ENCODE results near the gene CTXND1.

The CTXND1 gene

DNA sequence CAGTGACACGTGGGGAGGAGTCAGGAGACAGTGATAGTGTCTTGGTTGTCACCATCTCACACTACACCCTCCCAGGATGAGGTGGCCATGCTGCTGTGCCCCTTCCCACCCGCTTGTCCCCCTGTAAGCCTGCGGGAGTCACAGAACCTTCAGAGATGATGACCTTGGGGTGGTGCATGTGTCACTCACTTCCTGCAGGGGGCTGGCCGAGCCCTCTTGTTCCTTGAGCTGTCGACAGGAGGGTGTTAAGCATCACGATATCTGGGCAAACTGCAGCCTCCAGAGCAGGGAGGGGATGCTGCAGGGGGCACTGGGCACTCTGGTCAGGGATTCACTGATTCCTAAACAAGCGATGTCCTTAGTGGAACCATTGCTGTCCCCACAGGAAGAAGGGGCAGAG is 71.5 kb downstream of the CTXND1 start:
- DNase-seq = no peak

DNA sequence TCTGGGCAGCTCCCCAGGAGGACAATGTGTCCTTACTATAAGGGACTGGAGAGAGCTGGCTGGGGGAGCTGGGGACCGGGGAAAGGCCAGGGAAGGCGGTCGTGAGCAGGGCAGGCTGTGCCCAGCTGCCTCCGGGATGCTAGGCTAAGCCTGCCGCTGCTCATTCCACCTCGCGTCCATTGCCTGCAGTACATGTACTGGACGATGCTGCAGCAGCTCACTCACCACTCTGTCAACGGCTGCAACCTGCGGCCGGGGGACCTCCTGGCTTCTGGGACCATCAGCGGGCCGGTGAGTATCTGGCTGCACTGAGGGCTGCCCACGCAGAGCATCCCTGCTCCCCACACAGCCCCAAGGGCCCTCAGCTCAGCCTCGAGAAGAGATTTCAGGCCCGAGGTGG is 72.1 kb downstream of the CTXND1 start:
- no peak for DNase-seq

DNA sequence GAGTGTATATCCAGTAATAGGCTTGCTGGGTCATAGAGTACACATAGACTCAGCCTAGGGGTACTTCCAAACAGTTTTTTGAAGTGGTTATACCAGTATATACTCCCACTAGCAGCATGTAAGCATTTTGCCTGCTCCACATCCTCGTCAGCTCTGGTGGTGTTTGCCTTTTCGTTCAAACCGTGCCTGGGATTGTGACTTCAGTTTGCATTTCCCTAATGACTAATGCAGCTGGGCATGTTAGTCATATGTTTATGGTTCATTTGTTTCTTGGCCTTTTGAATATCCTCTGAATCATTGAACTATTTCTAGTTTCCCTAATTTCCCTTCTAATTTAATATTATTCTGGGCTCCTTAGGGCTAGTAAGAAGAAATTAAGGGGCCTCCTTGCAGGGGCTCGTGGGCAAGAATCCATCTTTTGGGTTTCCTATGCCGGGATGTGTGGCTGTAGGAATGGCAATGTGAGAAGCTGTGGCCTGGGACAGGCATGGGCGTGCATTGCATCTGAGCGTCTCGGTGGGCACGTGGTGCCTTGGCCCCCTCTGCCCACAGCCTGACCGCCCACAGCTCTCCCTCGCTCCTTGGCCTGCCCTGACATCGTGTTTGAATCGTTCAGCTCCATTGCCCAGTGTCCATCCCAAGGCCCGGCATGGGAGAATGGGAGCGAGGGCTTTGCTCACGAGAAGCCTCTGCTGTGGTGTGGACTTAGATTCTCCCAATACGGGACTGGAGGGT is 72.8 kb downstream of the CTXND1 start:
- DNase-seq = no peak

DNA sequence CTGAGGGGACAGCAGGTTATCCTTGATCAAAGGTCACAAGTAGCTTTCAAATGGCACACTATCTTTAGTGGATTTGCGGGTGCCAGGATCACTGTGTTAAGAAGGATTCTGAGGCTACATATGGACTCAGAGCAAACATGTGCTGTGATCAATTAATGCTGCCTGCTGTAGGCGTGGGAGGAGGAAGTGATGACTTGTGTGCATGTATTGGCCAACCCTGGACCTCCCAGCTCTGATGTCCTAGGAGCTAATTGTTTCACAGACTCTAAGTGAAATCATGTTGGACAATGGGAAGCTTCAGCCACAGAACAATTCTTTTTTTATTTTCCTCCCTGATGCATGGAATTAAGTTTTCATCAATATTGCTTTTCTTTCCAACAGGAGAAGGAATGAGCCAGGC is 74.9 kb downstream of the CTXND1 start:
- DNase-seq = no peak

DNA sequence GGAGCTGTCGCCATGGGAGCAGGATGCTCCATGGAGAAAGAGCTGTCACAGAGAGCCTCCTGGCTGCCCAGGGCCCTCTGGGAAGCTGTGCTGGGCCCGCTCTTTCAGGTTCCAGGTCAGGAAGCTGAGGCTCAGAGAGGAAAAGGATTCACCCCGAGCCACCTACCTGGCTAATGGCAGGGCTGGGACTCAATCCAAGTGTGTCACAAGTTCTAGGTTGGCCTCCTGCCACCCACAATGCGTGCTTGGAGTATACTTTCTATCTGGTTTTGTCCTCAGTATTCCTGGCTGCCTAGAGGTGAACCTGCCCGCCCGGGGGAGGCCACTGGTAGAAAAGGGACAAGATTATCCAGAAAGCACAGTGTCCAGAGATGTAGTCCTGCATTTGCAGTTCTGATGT is 75.6 kb downstream of the CTXND1 start:
- no peak for DNase-seq

DNA sequence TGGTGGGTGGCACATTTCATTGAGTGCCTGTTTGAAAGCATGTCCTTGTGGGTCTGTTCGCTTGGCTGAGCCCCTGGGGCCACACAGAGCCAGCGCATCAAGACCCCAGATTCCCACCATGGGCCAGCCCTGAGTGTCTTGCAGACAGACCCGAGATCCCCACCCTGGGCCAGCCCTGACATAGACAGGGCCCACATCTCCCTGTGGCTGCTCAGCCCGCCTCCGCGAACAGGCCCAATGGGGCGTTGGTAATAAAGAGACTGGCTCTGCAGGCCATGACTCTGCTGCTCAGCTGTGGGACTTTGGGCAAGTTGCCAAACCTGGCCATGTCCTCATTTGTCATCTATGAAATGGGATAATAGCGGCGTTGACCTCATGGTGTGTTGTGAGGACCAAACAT is 76.6 kb downstream of the CTXND1 start:
- no peak for DNase-seq

DNA sequence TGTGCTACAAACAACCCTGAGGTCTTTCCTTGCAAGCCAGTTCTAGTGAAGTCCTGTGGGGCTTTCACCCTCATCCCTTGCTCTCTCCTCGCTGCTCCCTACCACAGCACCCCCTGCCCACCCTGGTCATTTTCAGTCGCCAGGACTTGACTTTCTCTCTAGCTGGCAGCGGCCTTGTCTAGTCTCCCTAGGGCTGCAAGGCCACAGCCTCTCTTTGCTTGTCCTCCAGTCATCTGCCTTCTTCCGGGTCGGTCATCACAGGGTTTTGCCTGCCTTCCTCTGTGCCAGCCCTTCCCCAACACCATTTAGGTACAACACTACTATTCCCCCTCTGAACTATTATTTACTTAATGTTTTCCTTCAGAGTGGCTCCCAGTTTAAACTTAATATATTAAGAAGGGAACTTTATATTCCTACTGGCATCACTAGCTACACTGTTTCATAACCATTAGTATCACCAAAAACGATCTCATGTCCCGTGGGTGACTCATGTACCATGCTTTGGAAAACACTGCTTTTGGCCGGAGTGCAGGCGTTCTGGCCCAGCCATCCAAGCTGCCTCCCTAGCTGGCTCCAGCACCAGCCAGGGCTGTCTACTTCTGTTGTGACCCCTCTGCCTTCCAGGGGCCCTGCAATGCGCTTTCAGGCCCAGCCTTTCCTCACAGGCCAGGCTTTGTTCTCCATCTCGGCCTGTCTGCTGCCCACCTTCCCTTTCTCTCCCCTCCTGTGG is 77.8 kb downstream of the CTXND1 start:
- DNase-seq = no peak

DNA sequence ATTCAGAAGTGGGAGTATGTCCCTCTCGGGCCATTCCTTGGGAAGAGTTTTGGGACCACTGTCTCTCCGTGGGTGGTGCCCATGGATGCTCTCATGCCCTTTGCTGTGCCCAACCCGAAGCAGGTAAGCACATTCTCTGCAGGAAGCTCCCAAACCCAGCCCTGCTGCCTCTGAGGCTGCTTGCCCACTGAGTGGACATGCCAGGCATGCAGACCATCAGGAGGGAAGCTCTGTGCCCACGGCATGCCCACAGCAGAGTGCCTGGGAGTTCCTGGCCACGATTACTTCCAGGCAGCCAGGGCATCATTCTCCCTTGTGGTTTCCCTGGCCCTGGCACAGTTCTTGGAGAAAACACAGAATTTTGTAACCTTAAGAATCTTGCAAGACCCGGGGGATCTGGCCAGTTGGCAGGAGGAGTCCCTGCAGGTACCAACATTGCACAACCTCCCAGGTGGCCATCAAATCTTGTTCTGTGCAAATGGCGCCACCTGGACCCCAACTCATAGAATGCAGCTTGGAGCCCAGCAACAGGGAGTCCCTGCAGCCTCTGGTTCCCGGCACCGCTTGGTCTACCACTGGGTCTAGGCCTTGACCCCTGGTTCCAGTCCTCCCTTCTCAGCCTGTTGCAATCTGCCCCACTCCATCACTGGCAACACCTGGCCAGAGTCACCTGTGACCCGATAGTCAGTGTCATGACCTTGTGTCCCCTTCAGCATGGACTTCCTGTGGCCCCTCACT is 78.8 kb downstream of the CTXND1 start:
- no peak for DNase-seq

DNA sequence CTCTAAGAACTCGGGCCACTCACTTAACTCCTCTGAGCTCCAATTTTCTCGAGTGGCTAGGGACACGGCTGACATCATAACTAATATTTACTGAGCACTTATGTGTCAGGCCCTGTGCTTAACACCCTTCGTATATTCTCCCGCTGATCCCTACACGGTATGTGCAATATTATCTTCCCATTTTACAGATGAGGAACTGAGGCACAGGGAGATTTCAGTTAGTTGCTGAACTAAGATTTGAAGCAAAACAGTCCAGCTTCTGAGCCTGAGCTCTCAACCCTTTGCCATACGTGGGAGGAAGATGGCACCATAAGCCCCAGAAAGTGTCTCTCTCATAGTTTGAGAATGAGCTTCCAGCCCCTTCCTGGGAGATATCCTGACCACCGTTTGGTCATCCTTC is 79.6 kb downstream of the CTXND1 start:
- no peak for DNase-seq

DNA sequence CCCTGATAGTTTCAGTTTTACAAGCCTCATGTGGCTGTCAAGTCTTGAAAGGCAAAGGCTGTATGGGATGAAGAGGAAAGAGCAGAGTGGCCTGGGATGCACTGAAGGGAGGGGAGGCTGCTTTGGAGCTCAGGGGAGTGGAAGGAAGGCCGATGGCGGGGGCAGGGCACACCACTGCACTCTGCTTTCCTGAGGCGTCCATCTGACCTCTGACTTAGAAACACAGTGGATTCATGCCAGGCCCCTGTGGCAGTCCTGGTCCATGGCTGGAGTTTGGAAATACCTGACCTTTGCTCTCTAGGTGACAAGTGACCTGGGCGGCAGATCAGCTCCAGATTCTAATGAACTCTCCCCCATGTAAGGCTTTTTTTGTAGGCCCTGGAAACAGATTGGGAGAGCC is 80.2 kb downstream of the CTXND1 start:
- DNase-seq = no peak

DNA sequence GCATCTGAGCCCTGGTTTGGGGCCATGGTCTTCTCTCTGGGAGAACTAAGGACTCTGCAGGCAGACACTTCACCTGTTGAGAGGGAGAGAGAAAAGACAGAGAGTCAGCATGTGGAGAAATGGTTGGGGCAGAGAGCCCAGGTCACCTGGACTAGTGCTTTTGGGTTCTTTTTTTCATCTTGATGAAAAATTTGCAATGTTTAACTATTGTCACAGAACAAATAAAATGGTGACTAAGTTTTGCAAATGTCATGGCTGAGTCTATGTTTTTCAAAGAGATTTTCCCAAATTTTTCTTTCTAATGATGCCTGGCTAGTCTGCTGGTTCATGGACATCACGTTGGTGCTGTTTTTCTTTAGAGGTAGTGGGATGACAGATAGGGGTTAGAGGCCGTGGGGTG is 81.4 kb downstream of the CTXND1 start:
- no peak for DNase-seq

DNA sequence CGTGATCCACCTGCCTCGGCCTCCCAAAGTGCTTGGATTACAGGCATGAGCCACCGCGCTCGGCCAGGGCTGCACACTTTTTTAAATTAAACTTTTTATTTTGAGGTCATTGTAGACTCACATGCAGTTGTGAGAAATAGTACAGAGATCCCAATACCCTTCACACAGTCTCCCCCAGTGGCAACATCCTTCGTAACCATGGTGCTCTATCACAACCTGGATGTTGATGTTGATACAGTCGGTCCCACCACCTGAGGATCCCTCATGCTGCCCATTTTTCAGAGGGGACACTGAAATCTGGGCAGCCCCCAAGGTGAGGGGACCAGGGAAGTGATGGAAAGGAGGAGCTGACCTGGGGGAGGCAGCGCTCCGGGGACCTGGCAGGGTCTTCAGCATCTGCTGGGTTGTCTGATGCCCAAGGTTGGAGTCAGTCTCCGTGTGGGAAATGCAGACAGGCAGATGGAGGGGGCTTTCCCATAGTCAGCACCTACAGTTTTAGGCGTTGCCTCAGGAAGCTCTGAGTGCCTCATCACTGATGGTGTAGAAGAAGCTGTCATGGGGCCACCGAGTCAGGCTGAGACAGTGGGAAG is 82.2 kb downstream of the CTXND1 start:
- no peak for DNase-seq

DNA sequence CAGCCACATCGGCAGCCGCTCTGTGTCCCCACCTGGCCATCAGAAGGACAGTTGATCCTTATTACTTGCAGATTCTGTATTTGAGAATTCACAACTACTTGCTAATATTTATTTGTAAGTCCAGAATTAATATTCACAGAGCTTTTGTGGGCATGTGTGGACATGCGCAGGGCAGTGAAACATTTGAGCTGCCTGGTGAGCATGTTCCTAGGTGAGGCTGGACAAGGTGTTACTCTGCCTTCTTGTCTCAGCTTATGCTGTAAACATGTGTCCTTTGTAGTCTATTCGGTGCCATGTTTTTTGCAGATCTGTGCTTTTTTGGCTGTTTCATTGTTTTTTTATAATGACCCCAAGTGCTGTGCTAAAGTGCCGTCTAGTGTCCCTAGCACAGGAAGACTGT is 83.6 kb downstream of the CTXND1 start:
- DNase-seq = no peak

DNA sequence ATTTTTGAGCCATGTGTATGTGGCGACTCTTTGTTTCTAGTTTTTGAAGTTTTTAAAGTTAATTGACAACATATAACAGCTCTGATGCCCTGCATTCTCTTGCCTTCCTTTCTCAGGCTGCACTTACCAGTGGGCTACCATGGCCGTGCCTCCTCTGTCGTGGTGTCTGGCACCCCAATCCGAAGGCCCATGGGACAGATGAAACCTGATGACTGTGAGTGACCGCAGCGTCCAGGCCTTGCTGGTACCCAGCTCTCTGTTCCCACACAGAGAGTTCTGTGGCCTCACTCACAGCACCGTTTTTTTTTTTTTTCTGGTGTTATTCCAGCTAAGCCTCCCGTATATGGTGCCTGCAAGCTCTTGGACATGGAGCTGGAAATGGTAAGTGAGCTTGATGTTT is 84.1 kb downstream of the CTXND1 start:
- no peak for DNase-seq

DNA sequence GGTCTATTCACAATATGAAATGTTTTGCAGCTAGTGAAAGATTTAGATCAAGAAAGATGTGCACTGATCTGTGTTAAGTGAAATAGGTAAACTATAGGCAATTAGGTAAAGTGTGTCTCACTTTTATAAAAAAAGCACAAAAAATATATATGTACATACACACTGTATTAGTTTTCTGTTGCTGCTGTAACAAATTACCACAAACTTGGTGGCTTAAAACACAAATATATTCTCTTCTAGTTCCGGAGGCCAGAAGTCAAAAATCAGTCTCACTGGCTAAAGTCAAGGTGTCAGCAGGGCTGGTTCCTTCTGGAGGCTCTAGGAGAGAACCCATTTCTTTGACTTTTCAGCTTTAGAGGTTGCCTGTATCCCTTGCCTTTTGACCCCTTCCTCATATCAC is 88.1 kb downstream of the CTXND1 start:
- DNase-seq = no peak

DNA sequence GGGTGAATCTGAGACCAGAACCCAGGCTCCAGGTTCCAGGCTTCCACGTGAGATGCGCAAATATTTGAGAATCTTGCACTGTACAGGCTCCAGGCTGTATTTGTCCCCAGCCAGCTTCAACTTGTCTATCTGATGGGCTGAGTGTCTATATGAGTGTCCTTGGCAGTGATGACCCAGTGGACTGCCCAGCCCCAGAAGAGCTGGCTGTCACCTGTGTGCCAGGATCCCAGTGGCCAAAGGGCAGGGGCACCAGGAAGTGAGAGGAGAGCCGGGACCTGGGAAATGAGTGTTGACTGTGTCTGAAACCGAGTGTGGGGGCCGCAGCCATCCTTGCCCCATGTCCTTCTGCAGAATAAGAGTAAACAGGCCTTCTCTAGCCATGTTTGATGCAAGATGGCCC is 88.8 kb downstream of the CTXND1 start:
- DNase-seq = no peak

DNA sequence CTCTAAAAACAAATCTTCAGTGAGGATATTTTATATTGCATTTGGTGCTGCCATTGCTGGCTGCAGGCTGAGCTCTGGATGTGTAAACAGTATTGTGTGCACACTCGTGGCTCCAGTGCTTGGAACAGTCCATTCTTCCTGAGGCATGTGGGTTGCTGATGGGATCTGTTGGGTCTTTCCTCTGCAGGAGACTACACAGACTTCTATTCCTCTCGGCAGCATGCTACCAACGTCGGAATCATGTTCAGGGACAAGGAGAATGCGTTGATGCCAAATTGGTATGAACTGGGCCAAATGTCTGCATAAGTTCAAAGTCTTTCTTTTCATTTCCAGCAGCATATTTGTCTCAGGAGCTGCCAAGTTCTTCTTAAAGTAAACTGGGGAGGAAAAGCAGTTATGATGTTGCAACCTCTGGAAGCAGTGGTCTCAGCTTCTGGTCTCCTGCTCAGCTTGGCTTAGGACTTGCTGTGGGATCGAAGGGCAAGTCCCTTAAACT is 89.9 kb downstream of the CTXND1 start:
- no peak for DNase-seq

DNA sequence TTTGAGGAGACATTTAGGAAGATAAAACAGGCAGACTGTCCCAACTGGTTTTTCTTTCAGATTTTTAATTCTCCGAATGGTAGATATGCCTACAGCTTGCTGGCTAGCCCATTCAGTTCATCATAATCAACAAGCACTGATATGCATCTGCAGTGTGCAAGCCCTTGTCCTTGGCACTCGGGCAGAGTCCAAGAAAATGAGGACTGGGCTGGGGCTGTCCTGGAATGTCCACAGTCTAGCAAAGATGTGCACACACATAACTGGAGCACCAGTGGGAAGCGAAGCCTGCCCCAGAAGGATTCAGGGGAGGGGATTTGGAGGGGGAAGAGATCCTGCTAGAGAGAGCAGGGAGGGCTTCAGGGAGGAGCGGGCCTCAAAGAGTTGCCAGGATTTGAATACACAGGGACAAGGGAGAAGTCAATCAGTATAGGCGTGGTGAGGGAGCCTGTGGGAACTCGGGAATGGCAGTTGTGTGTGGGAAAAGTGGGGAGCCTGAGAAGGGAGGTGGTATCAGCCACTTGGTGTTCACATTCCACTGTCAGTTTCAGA is 90.5 kb downstream of the CTXND1 start:
- no peak for DNase-seq

DNA sequence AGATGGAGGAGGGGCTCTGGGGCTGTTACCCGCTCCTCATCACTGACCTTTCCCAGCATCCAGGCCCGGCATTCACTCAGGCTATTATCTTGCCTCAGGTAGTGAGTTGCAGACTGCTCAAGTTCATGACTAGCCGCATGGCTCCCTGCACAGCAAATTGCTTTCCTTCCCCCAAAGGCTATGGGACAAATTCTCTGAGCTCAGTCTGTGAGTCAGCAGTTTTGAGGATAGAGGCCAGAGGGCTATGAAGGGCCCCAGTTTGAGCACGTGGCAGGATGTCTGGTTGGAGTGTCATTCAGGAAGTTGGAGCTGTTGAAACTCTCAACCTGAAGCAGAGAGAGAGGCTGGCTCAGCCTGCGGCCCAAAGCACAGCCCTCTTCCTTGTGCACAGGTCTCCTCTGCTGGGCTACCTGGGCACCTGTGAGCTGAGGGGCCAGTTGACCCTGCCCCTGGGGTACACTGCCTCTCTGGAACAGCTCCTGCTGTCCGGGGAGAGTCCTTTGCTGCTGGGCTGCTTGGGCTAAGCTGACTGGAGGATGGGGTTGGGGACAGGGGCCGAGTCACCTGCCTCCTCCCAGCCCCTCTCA is 91.3 kb downstream of the CTXND1 start:
- no peak for DNase-seq

DNA sequence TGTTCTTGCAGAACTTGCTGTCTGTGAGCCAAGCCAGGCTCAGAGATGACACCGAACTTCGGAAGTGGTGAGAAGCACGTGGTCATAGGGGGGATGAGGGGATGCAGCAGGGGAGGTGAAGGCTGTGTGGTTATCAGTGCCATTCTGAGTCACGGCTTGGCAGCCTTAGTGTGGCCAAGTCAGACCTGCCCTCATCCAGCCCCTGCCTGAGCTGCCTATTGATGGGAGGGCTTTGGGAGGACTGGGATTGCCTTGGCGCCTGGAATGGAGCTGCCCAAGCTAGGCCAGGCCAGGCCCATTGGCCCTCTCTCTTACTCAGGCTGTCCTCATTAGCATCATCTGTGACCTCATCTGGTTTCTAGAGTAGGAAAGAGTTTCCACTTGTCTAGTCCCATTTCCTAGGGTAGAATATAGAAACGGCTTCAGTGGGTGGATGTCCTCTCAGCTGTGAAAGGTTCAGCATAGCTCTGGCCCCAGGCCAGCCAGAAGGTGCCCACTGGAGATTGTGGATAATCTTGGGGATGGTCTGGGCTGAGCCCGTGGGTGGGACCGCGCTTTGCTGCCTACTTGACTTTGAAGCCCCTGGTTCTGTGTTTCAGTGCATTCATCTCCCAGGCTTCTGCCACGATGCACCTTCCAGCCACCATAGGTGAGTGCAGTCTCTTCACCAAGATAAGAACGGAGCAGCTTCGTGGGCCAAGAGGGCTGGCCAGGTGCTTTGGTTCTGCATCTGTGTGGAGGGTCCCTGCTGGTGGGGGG is 92.0 kb downstream of the CTXND1 start:
- no peak for DNase-seq

DNA sequence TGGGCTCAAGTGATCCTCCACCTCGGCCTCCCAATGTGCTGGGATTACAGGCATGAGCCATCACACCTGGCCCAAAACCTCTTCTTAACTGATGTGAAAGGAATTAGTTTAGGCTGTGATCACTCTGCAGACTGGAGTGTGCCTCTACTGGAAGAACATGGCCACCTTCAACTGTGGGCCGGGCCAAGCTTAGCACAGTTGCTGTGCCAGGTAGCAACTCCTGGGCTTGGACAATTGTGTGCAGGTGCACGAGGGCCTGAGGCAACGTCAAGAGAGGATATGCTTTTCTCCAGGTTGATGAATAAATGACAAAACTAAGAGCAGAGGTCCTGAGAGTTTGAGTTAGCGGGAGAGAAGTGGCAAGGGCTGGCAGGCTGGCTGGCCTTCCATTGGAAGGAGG is 92.7 kb downstream of the CTXND1 start:
- no peak for DNase-seq

DNA sequence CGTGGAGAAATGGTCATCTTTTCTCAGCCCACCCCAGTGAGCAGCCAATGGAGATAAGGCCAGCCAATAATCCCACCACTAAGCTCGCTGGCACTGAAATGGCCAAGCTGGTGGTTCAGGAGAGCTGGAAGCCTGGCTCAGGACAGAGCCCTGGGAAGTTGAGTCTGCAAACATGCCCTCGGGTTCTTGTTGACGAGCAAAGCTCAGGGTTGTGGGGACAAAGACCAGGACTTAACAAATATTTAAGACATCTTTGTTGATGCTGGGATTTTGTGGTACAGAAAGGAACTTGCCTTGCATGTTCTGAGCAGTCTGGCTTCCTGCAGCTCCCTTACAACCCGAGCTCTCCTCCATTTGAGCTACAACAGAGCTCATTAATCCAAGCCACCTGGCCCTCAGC is 94.8 kb downstream of the CTXND1 start:
- no peak for DNase-seq

Data from NCI-H1048 (cell line).